ENCODE measurements around the gene BOLA1. TPM values are rescaled to one million over a fixed set of nuclear protein-coding genes. Genes with fewer than 3 reads are reported as not detected.

BOLA1 gene
- total RNA-seq, 1 donor from 2014 or later, result 11.6 TPM

- peaks cover 27% of the 10 kb centered on the region for H3K4me1 Mint-ChIP-seq
- peak overlapping the region; percentile 74 for H3K27ac Mint-ChIP-seq
- no peak for DNase-seq (ENCODE audit: low spot score in 2 of 2, unreplicated experiment in 2 of 2)
- TF ChIP-seq, protein P1, sequence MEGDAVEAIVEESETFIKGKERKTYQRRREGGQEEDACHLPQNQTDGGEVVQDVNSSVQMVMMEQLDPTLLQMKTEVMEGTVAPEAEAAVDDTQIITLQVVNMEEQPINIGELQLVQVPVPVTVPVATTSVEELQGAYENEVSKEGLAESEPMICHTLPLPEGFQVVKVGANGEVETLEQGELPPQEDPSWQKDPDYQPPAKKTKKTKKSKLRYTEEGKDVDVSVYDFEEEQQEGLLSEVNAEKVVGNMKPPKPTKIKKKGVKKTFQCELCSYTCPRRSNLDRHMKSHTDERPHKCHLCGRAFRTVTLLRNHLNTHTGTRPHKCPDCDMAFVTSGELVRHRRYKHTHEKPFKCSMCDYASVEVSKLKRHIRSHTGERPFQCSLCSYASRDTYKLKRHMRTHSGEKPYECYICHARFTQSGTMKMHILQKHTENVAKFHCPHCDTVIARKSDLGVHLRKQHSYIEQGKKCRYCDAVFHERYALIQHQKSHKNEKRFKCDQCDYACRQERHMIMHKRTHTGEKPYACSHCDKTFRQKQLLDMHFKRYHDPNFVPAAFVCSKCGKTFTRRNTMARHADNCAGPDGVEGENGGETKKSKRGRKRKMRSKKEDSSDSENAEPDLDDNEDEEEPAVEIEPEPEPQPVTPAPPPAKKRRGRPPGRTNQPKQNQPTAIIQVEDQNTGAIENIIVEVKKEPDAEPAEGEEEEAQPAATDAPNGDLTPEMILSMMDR (IDR thresholded peaks at IDR 0.05; ENCODE audit: unreplicated experiment), result no peak
- peak overlapping the region; percentile 85 for H3K4me3 Mint-ChIP-seq
- no peaks in the 10 kb centered on the region for H3K9me3 Mint-ChIP-seq
- peaks cover 13% of the 10 kb centered on the region for H3K36me3 Mint-ChIP-seq
- no peaks in the 10 kb centered on the region for H3K27me3 Mint-ChIP-seq (ENCODE audit: low read depth)
These were observed 16.2 kb downstream of the BOLA1 start for GRCh38 chr1:149915429-149916192.

DNA sequence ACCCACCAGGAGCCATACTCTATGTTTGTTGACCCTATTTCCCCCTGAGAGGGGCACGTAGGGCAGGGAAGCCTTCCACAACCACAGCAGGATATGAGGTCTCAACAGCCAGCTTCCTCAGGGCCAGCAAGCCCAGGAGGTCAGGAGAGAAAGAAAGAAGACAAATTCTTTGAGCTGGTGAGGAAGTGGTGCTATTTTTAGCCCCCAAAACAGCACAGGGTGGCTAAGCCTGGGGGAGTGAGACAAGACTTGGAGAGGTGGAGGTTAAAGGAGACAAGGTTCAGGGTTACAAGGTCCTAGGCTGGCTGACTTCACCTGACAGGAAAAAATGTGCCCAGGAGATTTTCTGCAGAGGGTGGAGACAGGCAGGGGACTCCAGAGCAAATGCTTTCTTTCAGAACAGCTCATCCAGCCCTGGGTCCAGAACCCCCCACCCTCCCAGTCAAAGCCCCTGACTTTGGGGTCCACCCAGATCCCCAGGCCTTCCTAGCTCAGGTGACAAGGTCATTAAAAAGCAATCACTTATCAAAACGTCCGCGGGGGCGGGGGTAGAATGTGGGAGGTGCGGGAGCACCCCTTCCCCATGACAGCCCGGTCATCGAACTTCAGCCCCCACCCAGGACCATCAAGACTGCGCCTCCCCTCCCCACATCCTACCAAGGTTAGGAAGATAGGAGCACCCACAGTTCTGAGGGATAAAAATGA is 17.0 kb downstream of the BOLA1 start:
- Mint-ChIP-seq H3K27ac (peak overlapping the region; percentile 74), H3K27me3 (ENCODE audit: low read depth) (no peaks in the 10 kb centered on the region), H3K4me3 (peak overlapping the region; percentile 85), H3K9me3 (no peaks in the 10 kb centered on the region), H3K4me1 (peaks cover 27% of the 10 kb centered on the region), H3K36me3 (peaks cover 9% of the 10 kb centered on the region)
- DNase-seq (ENCODE audit: low spot score in 2 of 2, unreplicated experiment in 2 of 2), result no peak
- TF ChIP-seq, protein P1 (IDR thresholded peaks at IDR 0.05; ENCODE audit: unreplicated experiment), result no peak

DNA sequence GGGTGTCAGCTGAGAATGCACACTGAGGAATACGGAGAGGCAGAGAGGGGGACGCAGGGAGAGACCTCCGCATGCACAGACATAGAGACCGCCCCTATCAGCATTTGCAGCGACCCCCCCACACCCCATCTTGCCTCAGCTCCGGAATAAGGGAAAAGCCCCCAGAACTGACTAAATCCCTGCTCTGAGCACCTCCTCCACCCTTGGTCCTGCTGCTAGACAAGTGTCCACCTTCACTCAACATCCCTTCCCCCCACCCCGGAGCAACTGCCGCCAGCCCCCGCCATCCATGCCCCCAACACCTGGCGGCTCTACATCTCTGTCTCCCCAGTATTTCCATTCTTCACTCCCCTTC is 17.5 kb downstream of the BOLA1 start:
- TF ChIP-seq, protein P1 (IDR thresholded peaks at IDR 0.05; ENCODE audit: unreplicated experiment), result no peak
- H3K9me3 Mint-ChIP-seq, result no peaks in the 10 kb centered on the region
- H3K27me3 Mint-ChIP-seq (ENCODE audit: low read depth), result no peaks in the 10 kb centered on the region
- peak overlapping the region; percentile 85 for H3K4me3 Mint-ChIP-seq
- no peak for DNase-seq (ENCODE audit: low spot score in 2 of 2, unreplicated experiment in 2 of 2)
- H3K36me3 Mint-ChIP-seq, result peaks cover 11% of the 10 kb centered on the region
- no peak overlapping the region for H3K27ac Mint-ChIP-seq
- peaks cover 27% of the 10 kb centered on the region for H3K4me1 Mint-ChIP-seq

DNA sequence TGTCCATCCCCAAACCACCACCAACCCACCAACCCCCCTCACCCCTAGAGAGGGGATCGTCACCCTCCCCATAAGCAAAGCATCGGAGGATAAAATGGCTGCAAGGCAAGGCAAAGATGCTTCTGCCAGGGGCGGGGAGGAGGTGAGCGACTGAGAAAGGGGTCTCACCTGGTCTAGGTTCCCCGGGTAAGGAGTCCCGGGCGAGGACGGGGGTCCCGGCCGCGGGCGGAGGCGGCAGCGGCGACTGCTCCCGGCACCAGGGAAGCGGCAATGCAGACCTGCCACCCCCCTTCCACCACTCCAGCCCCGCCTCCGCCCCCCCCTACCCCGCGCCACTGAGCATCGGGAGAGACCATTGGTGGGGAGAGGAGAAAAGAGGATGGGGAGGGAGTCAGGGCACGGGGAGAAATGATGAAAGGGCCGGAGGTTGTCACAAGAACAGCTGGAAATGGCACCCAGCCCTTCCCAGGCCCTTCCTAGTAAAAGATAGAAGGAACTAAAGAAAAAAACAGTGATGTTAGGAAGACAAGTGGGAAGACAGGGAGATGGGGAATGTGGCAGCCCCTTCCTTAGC is 18.3 kb downstream of the BOLA1 start, which contains the start of gene SV2A:
Gene SV2A, minus strand, starts transcription at position 274 of the 574 bp plus-strand sequence. CDS start 4,004 bp downstream, outside the sequence.
- Mint-ChIP-seq H3K4me3 (peak within 1 kb of the TSS; percentile 85), H3K9me3 (no peaks in the 10 kb centered on the region), H3K36me3 (peaks cover 14% of the 10 kb centered on the region), H3K4me1 (peaks cover 27% of the 10 kb centered on the region), H3K27me3 (ENCODE audit: low read depth) (no peaks in the 10 kb centered on the region), H3K27ac (peak within 1 kb of the TSS; percentile 71)
- TF ChIP-seq, protein P1 (IDR thresholded peaks at IDR 0.05; ENCODE audit: unreplicated experiment), result no peak
- DNase-seq (ENCODE audit: low spot score in 2 of 2, unreplicated experiment in 2 of 2), result peak; percentile 45 to 53

DNA sequence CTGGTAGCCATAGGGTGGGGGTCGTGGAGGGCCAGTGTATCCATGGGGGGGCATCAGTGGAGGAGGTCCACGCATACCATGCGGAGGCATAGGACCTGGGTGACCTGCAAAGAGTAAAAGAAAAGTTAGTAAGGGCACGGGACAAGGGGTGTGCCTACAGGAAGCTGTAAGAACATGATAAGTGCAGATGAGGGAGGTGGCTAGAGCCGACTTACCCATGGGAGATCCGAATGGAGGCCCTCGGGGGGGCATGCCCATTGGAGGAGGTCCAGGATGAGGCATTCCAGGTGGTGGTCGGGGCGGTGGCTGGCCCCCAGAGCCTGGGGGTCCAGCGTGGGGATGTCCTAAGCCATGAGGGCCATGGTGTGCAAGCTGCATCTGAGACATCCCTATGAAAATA is 24.3 kb downstream of the BOLA1 start:
- Mint-ChIP-seq H3K4me3 (no peak overlapping the region), H3K36me3 (peaks cover 36% of the 10 kb centered on the region), H3K9me3 (no peaks in the 10 kb centered on the region), H3K27me3 (ENCODE audit: low read depth) (no peaks in the 10 kb centered on the region), H3K4me1 (peaks cover 25% of the 10 kb centered on the region), H3K27ac (no peak overlapping the region)
- TF ChIP-seq, protein P1 (IDR thresholded peaks at IDR 0.05; ENCODE audit: unreplicated experiment), result no peak
- DNase-seq (ENCODE audit: low spot score in 2 of 2, unreplicated experiment in 2 of 2), result no peak

Data from mesothelial cell of epicardium (in vitro differentiated cells).